GM12892 (cell line): ENCODE results near the gene SERGEF.

Experiments
- POLR2A ChIP-seq: IDR thresholded peaks from 2 replicates; pipeline ENCODE4 v1.6.1; 2011; ENCODE audit warnings: low read depth, low read length, control low read depth
- POLR2AphosphoS5 ChIP-seq: IDR thresholded peaks from 2 replicates; pipeline ENCODE4 v1.6.1; 2011; ENCODE audit warnings: low read depth, low read length, control low read depth

DNA sequence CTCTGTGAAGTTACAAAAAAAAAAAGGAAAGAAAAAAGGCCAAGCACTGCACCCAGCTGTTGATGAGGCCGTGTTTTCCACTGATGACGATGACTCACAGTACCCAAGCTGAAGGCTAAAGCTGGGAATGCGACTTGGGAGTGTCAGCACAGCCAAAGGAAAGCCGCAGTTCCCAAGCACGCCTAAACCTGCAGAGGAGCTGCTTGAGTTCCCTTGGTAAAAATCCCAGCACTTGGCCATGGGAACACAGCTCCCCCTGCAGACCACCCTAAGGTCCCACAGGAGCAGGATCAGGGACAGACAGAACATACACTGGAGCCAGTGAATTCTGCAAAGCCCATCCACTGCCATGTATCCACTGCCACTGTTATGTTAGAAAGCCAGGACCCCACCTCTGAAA, 39.9 kb downstream of the SERGEF start:
- TF ChIP-seq POLR2A: no peak
- TF ChIP-seq POLR2AphosphoS5: no peak
